GM12878 (cell line): Measurements from ENCODE around the gene MFAP2.

ENCODE experiments used
- BMI1 ChIP-seq: fragments of 450-650 bp; IDR thresholded peaks from 2 replicates; pipeline ENCODE4 v1.6.1; 2016; ENCODE audit warnings: mild to moderate bottlenecking, moderate library complexity, borderline replicate concordance
- CEBPB ChIP-seq, 2 experiments: fragments of 150-350 bp in 1 of 2; IDR thresholded peaks; 2 replicates each; pipeline ENCODE4 v1.6.1; 2012 to 2014; ENCODE audit warnings: low read depth in 2 of 2, low read length in 2 of 2, borderline replicate concordance in 1 of 2, inconsistent platforms in 1 of 2
- EZH2 ChIP-seq: IDR thresholded peaks from 2 replicates; pipeline ENCODE4 v1.6.1; 2012; ENCODE audit warnings: low read depth, mild to moderate bottlenecking, control low read depth, inconsistent platforms, low read length, borderline replicate concordance; ENCODE audit not compliant: control insufficient read depth
- GABPA ChIP-seq: IDR thresholded peaks from 2 replicates; pipeline ENCODE4 v1.6.1; 2014; ENCODE audit warnings: antibody characterized with exemption, low read depth, mild to moderate bottlenecking, inconsistent platforms
- NRF1 ChIP-seq: conservative IDR thresholded peaks from 2 replicates; pipeline ENCODE4 v1.6.1; 2011; ENCODE audit warnings: mild to moderate bottlenecking, low read depth, low read length, improper control_type of control experiment
- POLR2A ChIP-seq: IDR thresholded peaks from 2 replicates; pipeline ENCODE4 v1.6.1; 2011; ENCODE audit warnings: low read depth, mild to moderate bottlenecking, low read length
- SIN3A ChIP-seq: IDR thresholded peaks from 2 replicates; pipeline ENCODE4 v1.6.1; 2012; ENCODE audit warnings: low read depth, low read length, improper control_type of control experiment
- SP1 ChIP-seq: IDR thresholded peaks from one replicate; pipeline ENCODE4 v1.6.1; 2011; ENCODE audit warnings: low read depth, low read length
- STAT1 ChIP-seq: fragments of 450-650 bp; conservative IDR thresholded peaks from 2 replicates; pipeline ENCODE4 v1.6.1; 2014; ENCODE audit warnings: antibody characterized with exemption, mild to moderate bottlenecking
- ZBED1 ChIP-seq: IDR thresholded peaks from 2 replicates; pipeline ENCODE4 v1.6.1; 2016; ENCODE audit warnings: borderline replicate concordance
- ZZZ3 ChIP-seq: IDR thresholded peaks from 2 replicates; pipeline ENCODE4 v1.6.1; 2011; ENCODE audit warnings: low read depth; ENCODE audit not compliant: control insufficient read depth, insufficient read length
- TF ChIP-seq, protein P1 (sequence below): fragments of 450-650 bp; IDR thresholded peaks from 2 replicates; pipeline ENCODE4 v1.6.1; 2018; ENCODE audit warnings: borderline replicate concordance, mild to moderate bottlenecking; ENCODE audit not compliant: partially characterized antibody
- TF ChIP-seq, protein P2 (sequence below), 3 experiments: IDR thresholded peaks in 2 of 3; conservative IDR thresholded peaks in 1 of 3; 2 replicates each; pipeline ENCODE4 v1.5.1; 2011; ENCODE audit warnings: low read depth in 3 of 3, low read length in 3 of 3, mild to moderate bottlenecking in 3 of 3, control low read depth in 2 of 3, moderate library complexity in 2 of 3, inconsistent platforms in 1 of 3, mixed read lengths in 1 of 3; ENCODE audit not compliant: control insufficient read depth in 2 of 3, insufficient read depth in 1 of 3; ENCODE audit errors: extremely low read depth in 1 of 3

DNA sequence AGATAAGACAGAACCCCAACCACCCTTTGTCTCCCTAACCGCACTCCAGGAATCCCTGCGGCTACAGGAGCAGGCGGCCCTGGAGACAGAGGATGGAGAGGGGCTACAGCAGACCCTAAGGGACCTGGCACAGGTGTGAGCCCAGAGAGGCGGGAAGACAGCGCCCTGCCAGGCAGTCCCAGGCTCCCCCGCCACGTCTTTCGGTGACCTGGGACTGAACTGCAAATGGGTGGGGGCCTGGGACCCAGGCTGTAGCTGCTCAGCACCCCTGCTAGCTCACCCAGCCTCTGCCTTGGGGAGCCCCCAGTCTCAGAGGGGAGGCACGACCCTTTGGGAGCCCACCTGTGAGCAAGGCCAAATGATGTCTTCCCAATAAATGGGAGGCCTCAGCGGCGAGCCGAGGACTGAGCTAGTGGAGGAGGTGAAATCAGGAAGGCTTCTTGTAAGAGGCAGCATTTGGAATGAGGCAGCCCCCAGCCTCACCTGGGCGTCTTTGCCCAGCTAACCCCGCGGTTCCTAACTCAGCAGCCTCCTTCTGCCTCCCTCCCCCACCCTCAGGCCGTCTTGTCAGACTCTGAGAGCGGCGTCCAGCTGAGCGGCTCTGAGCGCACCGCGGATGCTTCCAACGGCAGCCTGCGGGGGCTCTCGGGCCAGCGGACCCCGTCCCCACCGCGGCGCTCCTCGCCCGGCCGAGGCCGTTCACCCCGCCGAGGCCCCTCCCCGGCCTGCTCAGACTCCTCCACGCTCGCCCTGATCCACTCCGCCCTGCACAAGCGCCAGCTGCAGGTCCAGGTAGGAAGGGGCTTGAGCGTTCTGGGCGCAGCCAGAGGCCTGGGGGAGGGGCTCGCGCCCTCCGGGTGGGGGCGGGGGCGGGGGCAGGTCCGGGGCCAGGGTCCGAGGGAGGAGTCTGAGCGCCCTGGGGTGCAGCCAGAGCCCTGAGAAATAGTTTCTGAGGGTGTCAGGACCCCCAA lies 41.8 kb downstream of the MFAP2 start:
- no peak for TF ChIP-seq STAT1
- no peak for TF ChIP-seq POLR2A
- TF ChIP-seq, protein P1, sequence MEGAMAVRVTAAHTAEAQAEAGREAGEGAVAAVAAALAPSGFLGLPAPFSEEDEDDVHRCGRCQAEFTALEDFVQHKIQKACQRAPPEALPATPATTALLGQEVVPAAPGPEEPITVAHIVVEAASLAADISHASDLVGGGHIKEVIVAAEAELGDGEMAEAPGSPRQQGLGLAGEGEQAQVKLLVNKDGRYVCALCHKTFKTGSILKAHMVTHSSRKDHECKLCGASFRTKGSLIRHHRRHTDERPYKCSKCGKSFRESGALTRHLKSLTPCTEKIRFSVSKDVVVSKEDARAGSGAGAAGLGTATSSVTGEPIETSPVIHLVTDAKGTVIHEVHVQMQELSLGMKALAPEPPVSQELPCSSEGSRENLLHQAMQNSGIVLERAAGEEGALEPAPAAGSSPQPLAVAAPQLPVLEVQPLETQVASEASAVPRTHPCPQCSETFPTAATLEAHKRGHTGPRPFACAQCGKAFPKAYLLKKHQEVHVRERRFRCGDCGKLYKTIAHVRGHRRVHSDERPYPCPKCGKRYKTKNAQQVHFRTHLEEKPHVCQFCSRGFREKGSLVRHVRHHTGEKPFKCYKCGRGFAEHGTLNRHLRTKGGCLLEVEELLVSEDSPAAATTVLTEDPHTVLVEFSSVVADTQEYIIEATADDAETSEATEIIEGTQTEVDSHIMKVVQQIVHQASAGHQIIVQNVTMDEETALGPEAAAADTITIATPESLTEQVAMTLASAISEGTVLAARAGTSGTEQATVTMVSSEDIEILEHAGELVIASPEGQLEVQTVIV: no peak
- TF ChIP-seq, protein P2, sequence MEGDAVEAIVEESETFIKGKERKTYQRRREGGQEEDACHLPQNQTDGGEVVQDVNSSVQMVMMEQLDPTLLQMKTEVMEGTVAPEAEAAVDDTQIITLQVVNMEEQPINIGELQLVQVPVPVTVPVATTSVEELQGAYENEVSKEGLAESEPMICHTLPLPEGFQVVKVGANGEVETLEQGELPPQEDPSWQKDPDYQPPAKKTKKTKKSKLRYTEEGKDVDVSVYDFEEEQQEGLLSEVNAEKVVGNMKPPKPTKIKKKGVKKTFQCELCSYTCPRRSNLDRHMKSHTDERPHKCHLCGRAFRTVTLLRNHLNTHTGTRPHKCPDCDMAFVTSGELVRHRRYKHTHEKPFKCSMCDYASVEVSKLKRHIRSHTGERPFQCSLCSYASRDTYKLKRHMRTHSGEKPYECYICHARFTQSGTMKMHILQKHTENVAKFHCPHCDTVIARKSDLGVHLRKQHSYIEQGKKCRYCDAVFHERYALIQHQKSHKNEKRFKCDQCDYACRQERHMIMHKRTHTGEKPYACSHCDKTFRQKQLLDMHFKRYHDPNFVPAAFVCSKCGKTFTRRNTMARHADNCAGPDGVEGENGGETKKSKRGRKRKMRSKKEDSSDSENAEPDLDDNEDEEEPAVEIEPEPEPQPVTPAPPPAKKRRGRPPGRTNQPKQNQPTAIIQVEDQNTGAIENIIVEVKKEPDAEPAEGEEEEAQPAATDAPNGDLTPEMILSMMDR (IDR thresholded peaks at IDR 0.05 in 2 of 3, conservative IDR thresholded peaks at IDR 0.05 in 1 of 3; ENCODE audit: control insufficient read depth in 2 of 3, extremely low read depth in 1 of 3, insufficient read depth in 1 of 3, low read depth in 3 of 3, low read length in 3 of 3): no peak
- no peak for TF ChIP-seq BMI1
- TF ChIP-seq ZZZ3: no peak
- no peak for TF ChIP-seq EZH2
- TF ChIP-seq GABPA: no peak
- TF ChIP-seq CEBPB (IDR thresholded peaks at IDR 0.05; ENCODE audit: borderline replicate concordance in 1 of 2, low read depth in 2 of 2, low read length in 2 of 2): no peak
- TF ChIP-seq SP1: no peak
- TF ChIP-seq NRF1: no peak
- TF ChIP-seq SIN3A: no peak
- TF ChIP-seq ZBED1: no peak
